HG03108 (cell line): ENCODE results near the gene GORAB.

Source experiments
- ATAC-seq: cut with Tn5 transposase; IDR thresholded peaks from one replicate; pipeline ENCODE4 v1.9.1; 2021; ENCODE audit warnings: moderate library complexity; ENCODE audit not compliant: unreplicated experiment

Gene GORAB

GRCh38 chr1:170590921-170591705, 59.1 kb downstream of the GORAB start:
- ATAC-seq: no peak

DNA sequence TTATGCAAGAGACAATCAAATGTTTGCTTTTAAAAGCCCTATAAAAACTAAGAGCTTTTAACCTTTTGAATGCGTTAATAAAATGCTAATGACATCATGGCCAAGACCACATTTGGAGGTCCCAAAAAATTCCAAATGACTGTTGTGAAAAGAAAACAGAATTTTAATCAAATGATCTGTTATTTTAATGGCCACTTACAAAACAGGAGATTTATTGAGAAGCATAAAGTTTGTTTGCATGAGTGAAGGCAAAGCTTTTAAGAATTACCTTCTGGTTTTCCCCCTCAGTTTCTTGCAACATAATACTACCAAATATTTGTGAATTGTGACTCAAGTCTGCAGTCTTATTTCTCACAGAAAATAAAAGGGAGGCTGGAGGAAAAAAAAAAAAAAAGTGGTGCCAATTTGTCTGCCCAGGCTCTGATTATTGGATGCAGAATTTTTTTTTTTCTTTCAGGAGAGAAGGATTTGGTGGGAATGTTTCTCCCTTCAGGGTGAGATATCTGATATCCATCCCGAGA, 60.7 kb downstream of the GORAB start:
- ATAC-seq: no peak

- no peak for ATAC-seq
Measured at GRCh38 chr1:170593173-170594011, 61.4 kb downstream of the GORAB start.

DNA sequence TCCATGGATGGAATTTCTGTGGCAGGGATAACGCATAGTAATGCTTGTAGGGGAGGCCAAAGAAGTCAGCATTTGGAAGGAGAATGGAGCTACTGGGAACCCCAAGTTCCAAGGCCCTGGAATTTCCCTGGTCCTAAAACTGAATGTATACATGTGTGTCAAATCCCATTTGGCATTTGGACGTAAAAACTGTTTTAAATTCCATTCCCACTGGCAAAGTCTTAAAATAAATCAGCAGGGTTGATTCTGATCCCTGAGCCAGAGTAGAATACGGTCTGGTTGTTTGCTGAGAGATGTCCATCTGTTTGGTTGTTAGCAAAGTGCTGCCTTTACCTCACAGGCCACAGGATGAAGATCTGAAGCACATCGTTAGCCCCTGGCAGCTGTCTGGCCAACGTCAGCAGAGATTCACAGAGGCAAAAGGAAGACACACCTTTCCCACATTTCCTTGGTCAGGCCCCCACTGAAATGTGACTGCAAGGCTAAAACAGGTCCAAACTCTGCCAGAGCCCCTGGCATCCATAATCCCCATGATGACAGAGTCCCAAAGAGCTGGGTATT, 62.2 kb downstream of the GORAB start:
- no peak for ATAC-seq

DNA sequence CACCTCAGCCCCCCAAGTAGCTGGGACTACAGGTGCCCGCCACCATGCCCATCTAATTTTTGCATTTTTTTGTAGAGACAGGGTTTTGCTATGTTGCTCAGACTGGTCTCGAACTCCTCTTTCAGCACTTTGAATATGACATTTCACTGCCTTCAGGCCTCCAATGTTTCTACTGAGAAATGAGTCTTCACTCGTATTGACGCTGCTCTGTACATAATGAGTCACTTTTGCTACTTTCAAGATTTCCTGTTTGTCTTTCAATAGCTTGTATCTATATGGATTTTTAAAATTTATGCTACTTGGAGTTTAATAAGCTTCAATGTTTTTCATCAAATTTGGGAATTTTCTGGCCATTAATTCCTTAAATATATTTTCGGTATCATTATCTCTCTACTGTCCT, 64.7 kb downstream of the GORAB start:
- no peak for ATAC-seq

DNA sequence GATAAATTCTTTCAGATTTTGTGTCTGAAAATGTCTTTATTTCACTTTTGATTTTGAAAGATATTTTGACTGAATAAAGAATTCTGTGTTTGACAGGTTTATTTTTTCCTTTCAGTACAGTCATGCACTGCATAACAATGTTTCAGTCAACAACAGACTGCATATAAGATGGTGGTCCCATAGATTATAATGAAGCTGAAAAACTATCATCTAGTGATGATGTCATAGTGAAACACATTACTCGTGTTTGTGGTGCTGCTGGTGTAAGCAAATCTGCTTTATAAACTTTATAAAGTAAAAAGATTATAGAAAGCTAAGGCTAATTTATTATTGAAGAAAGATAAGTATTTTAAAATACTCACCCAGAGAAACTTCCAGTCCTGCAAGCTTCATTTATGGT, 66.7 kb downstream of the GORAB start:
- no peak for ATAC-seq

GRCh38 chr1:170599033-170599432, 67.1 kb downstream of the GORAB start:
- no peak for ATAC-seq

GRCh38 chr1:170601866-170602265, 69.9 kb downstream of the GORAB start:
- no peak for ATAC-seq
